ENCODE measurements around the gene POLR3K.
"Not testable (repeated sequence)": the region's sequence is repeated elsewhere in the genome, so short reads cannot be mapped to it uniquely, and the experiment has no call there.

Gene POLR3K

GRCh38 chr16:42069-42457 lies 11.3 kb downstream of the POLR3K start:
- DNase-seq = no peak

GRCh38 chr16:41439-42068 lies 11.9 kb downstream of the POLR3K start:
- no peak for DNase-seq

- DNase-seq = no peak
Measured at GRCh38 chr16:38941-39892, 14.2 kb downstream of the POLR3K start.

- DNase-seq = not testable (repeated sequence)
Measured at GRCh38 chr16:38206-38605, 15.2 kb downstream of the POLR3K start.

GRCh38 chr16:37511-37910 lies 15.9 kb downstream of the POLR3K start:
- no peak for DNase-seq

GRCh38 chr16:36336-36984 lies 16.9 kb downstream of the POLR3K start:
- no peak for DNase-seq

- no peak for DNase-seq
Measured at GRCh38 chr16:35678-36305, 17.6 kb downstream of the POLR3K start.

- DNase-seq = no peak
Measured at GRCh38 chr16:35011-35677, 18.3 kb downstream of the POLR3K start.

- DNase-seq = no peak
Measured at GRCh38 chr16:34648-34987, 18.8 kb downstream of the POLR3K start.

GRCh38 chr16:33877-34647 lies 19.3 kb downstream of the POLR3K start:
- DNase-seq = no peak

GRCh38 chr16:33154-33876 lies 20.1 kb downstream of the POLR3K start:
- DNase-seq = not testable (repeated sequence)

- not testable (repeated sequence) for DNase-seq
Measured at GRCh38 chr16:30627-31026, 22.8 kb downstream of the POLR3K start.

- DNase-seq = not testable (repeated sequence)
Measured at GRCh38 chr16:25926-26348, 27.5 kb downstream of the POLR3K start.

GRCh38 chr16:24151-24550 lies 29.3 kb downstream of the POLR3K start:
- not testable (repeated sequence) for DNase-seq

- not testable (repeated sequence) for DNase-seq
Measured at GRCh38 chr16:20886-21285, 32.5 kb downstream of the POLR3K start.

- DNase-seq = not testable (repeated sequence)
Measured at GRCh38 chr16:17062-17765, 36.2 kb downstream of the POLR3K start.

- DNase-seq = peak; percentile 27
Measured at GRCh38 chr16:10772-11171, 42.6 kb downstream of the POLR3K start.

- no peak for DNase-seq
Measured at GRCh38 chr16:9903-10665, 43.3 kb downstream of the POLR3K start.
